ENCODE measurements around the gene DGKB.

DNA sequence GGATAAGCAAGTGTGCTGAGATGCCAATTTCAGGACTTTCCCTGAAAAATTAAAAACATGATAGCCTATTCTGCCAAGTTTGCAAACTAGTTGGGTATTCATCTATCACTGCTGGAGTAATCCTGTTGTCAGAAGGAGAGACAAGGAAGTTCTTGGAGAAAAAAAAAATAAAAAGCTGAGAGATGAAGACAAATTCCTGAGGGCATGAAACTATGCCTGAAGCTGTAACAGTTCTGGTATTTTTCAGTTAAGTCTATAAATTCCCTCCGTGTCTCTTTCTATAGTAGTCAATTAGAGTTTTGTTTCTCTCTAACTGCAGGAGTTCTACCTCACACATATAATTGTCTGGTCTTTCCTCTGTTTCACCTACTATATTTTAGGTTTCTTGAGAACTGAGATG lies 95.7 kb downstream of the DGKB start:
- no peak for TF ChIP-seq CTCF (IDR thresholded peaks at IDR 0.05)
- TF ChIP-seq POLR2A (IDR thresholded peaks at IDR 0.05) = no peak
